Activated CD8-positive, alpha-beta T cell treated with anti-CD3 and anti-CD28 coated beads for 36 hours (primary cell): ENCODE data around the gene SHISA9. TPM values are rescaled to one million over a fixed set of nuclear protein-coding genes. Genes with fewer than 3 reads are reported as not detected.

Experiments used
- ATAC-seq: fragments of 200-7000 bp; cut with Tn5 transposase; one replicate; pipeline ENCODE4 v1.10.0; 2021; ENCODE audit warnings: mild to moderate bottlenecking, moderate library complexity
- CTCF ChIA-PET: fragments of 350-600 bp; sonication (Branson Sonifier 250); formaldehyde crosslinking; loops from one replicate; lab custom pipeline; 2021; ENCODE audit warnings: antibody characterized with exemption; lab: Charles Lee
- POLR2A ChIA-PET: fragments of 350-600 bp; sonication (Branson Sonifier 250); formaldehyde crosslinking; loops from one replicate; lab custom pipeline; 2021; ENCODE audit warnings: antibody characterized with exemption; lab: Charles Lee
- DNase-seq: peaks from one replicate; pipeline ENCODE4 v3.0.0-alpha.2; 2020
- H3K27ac Mint-ChIP-seq: one replicate; pipeline ENCODE4 v1.8.0; 2021; ENCODE audit warnings: mild to moderate bottlenecking, mixed read lengths
- H3K27me3 Mint-ChIP-seq: one replicate; pipeline ENCODE4 v1.8.0; 2021; ENCODE audit warnings: mixed read lengths
- H3K36me3 Mint-ChIP-seq: one replicate; pipeline ENCODE4 v1.8.0; 2021; ENCODE audit warnings: low read depth, mixed read lengths
- H3K4me1 Mint-ChIP-seq: one replicate; pipeline ENCODE4 v1.8.0; 2021; ENCODE audit warnings: low read depth, mixed read lengths
- H3K4me3 Mint-ChIP-seq: one replicate; pipeline ENCODE4 v1.8.0; 2021; ENCODE audit warnings: mild to moderate bottlenecking, moderate library complexity, mixed read lengths
- H3K9me3 Mint-ChIP-seq: one replicate; pipeline ENCODE4 v1.8.0; 2021; ENCODE audit warnings: mixed read lengths
- CTCF ChIP-seq: fragments of 200-600 bp; IDR thresholded peaks from one replicate; pipeline ENCODE4 v1.8.0; 2022; ENCODE audit warnings: antibody characterized with exemption, mild to moderate bottlenecking
- intact Hi-C: fragments of 100-400 bp; cut with micrococcal nuclease; formaldehyde crosslinking; loops from one replicate; pipeline ENCODE4 v1.10.0; 2022
- total RNA-seq, 2 experiments: library from RNA; stranded (reverse); gene quantifications; one replicate each; pipeline ENCODE4 v1.2.3, GENCODE V29; 2021

SHISA9 gene
- total RNA-seq, 2 experiments from 2014 or later = not detected

GRCh38 chr16:12902511-12903372 is 1.3 kb downstream of the SHISA9 start:
- H3K27me3 Mint-ChIP-seq = peaks cover 61% of the 10 kb centered on the region
- peaks cover 5% of the 10 kb centered on the region for H3K4me1 Mint-ChIP-seq
- intact Hi-C loops = no loop called here
- ATAC-seq = no peak
- no peak for DNase-seq
- no peak for TF ChIP-seq CTCF
- no peaks in the 10 kb centered on the region for H3K36me3 Mint-ChIP-seq
- ChIA-PET POLR2A (no interaction called here), CTCF (no interaction called here)
- H3K4me3 Mint-ChIP-seq = no peak overlapping the region
- no peak overlapping the region for H3K27ac Mint-ChIP-seq
- no peaks in the 10 kb centered on the region for H3K9me3 Mint-ChIP-seq

GRCh38 chr16:12903407-12904328 is 2.3 kb downstream of the SHISA9 start:
- Mint-ChIP-seq H3K9me3 (no peaks in the 10 kb centered on the region), H3K27ac (no peak overlapping the region), H3K36me3 (no peaks in the 10 kb centered on the region), H3K4me1 (peaks cover 5% of the 10 kb centered on the region), H3K4me3 (no peak overlapping the region), H3K27me3 (peaks cover 66% of the 10 kb centered on the region)
- no peak for ATAC-seq
- no peak for TF ChIP-seq CTCF
- DNase-seq = no peak
- ChIA-PET CTCF (interaction anchor here (1.2 kb wide), 1 partner anchor 331 kb away, joined by 3 read pairs; no protein-coding TSS in a partner anchor), POLR2A (no interaction called here)
- intact Hi-C loops = no loop called here

GRCh38 chr16:12904329-12904671 is 2.9 kb downstream of the SHISA9 start:
- H3K4me3 Mint-ChIP-seq = no peak overlapping the region
- TF ChIP-seq CTCF = no peak
- peaks cover 64% of the 10 kb centered on the region for H3K27me3 Mint-ChIP-seq
- DNase-seq (no peak), ATAC-seq (no peak)
- ChIA-PET POLR2A (no interaction called here), CTCF (interaction anchor here (1.2 kb wide), 1 partner anchor 331 kb away, joined by 3 read pairs; no protein-coding TSS in a partner anchor)
- H3K27ac Mint-ChIP-seq = no peak overlapping the region
- H3K36me3 Mint-ChIP-seq = no peaks in the 10 kb centered on the region
- H3K4me1 Mint-ChIP-seq = peaks cover 5% of the 10 kb centered on the region
- H3K9me3 Mint-ChIP-seq = no peaks in the 10 kb centered on the region
- intact Hi-C loops = no loop called here

GRCh38 chr16:12906271-12906670 is 4.9 kb downstream of the SHISA9 start:
- intact Hi-C loops = no loop called here
- Mint-ChIP-seq H3K4me3 (no peak overlapping the region), H3K27ac (no peak overlapping the region), H3K4me1 (peaks cover 5% of the 10 kb centered on the region), H3K27me3 (peaks cover 48% of the 10 kb centered on the region), H3K36me3 (no peaks in the 10 kb centered on the region), H3K9me3 (no peaks in the 10 kb centered on the region)
- TF ChIP-seq CTCF = no peak
- ChIA-PET POLR2A (no interaction called here), CTCF (no interaction called here)
- ATAC-seq (no peak), DNase-seq (no peak)
